ENCODE measurements around the gene KDELR3. TPM values are rescaled to one million over a fixed set of nuclear protein-coding genes. Genes with fewer than 3 reads are reported as not detected.

The KDELR3 gene
- total RNA-seq (2014; rRNA removed; shearing (Covaris generic)) = 61.9 and 64.9 TPM in 2 replicates
- 65.2 and 68.1 TPM in 2 replicates for polyA plus RNA-seq (2015; cell fraction: cytosol; rRNA removed)
- polyA plus RNA-seq (2015; cell fraction: nucleus; rRNA removed) = 10.5 and 12.4 TPM in 2 replicates

DNA sequence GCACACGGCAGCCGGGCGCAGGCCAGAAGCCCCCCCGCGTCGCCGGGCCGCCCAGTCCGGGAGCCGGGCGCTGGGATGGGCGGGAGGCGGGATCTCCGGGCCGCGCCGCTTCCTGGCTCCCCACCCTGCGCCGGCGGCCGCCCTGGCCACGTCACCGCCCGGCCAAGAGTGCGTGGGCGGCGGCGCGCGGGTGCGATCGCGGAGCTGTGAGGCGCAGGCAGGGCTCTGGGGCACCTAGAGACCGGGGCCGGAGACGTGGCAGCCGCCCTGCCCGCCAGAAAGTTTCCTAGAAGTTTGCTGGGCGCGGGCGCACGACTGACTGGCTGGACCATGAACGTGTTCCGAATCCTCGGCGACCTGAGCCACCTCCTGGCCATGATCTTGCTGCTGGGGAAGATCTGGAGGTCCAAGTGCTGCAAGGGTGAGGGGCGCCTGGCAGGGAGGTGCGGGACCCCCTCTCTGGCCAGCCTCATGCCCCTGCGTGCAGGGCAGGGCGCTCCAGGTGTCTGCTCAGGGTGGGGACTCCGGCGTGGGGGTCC is at the start of gene KDELR3:
Gene KDELR3 (plus strand): TSS at position 193 of the 539 bp plus-strand sequence. CDS start 138 bp downstream, at position 331.
- peak; percentile 54 for DNase-seq (ENCODE audit: low read depth, low spot score)

DNA sequence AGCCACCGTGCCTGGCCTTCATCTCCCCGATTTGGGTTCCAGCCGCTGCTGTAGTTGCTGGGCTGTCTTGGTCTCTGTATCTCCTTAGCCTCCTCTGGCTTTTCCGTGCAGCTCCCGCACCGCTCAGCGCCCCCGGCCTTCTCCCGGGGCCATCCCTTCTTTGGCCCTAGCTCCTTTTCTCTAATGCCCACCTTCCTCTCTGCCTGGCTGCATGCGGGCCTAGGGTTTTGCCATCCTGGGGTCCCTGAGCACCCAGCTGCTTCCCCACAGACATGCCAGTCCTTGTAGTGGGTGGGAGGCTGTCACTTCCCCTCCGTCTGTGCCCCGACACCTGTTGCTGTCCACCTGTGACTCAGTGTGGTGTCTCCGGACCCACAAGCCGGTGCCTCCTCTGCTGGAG is 49.3 kb upstream of the KDELR3 start:
- in situ Hi-C loops (cut with HindIII; ENCODE audit: low pct_unique_long_range_greater_than_20kb, low sequenced_read_pairs) = no loop called here
- DNase-seq (ENCODE audit: low read depth, low spot score) = no peak

More for the DNA sequence above, at the start of gene KDELR3:
- in situ Hi-C loops (cut with HindIII; ENCODE audit: low pct_unique_long_range_greater_than_20kb, low sequenced_read_pairs) = no loop called here

DNA sequence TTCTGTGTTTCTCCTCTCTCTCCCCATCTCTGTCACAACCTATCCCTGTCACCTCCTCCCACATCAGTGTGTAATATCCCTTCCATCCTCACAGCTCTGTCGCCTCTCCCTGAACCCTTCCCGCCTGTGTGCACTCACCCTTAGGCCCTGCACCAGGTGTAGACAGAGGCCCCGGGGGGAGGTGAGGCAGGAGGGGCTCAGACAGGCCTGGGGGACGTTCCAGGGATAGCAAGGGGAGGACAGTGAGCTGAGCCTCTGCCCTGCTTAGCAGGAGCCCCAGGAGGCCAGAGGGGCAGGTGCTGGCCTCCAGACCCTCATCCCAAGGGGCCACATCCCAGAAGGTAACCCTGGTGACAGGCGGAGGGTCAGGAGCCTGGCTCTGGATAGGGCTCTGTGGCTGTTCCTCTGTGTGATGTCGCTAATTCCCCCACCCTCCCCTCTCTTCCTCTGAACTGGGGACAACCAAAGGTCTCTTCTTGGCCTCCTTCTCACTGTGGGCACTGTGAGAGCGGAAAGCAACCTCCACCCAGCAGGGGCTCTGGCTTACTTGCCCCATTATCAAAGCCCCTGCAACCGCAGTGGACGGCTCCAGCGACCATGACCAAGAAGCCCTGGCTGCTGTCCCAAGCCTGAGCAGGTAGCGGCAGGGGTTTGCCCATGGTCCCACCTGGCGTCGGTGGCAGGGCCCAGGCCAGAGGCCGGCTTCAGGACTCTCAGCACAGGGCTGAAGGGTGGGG is 48.6 kb upstream of the KDELR3 start:
- in situ Hi-C loops (cut with HindIII; ENCODE audit: low pct_unique_long_range_greater_than_20kb, low sequenced_read_pairs) = no loop called here
- no peak for DNase-seq (ENCODE audit: low read depth, low spot score)

DNA sequence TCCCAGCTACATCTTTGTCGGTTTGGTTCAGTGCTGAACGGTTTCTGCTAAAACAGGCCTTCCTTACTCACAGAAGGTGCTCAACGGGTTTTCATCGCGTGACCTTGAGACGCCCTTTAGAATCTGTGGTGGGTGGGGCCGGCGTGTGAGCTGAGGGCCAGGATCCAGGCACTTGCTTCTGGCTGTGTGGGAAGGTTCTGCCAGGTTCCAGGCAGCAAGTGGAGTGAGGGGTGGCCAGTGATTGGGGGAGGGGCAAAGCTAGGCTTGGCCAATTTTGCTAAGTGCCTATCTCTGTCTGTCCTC is 48.1 kb upstream of the KDELR3 start:
- no peak for DNase-seq (ENCODE audit: low read depth, low spot score)
- in situ Hi-C loops (cut with HindIII; ENCODE audit: low pct_unique_long_range_greater_than_20kb, low sequenced_read_pairs) = no loop called here

DNA sequence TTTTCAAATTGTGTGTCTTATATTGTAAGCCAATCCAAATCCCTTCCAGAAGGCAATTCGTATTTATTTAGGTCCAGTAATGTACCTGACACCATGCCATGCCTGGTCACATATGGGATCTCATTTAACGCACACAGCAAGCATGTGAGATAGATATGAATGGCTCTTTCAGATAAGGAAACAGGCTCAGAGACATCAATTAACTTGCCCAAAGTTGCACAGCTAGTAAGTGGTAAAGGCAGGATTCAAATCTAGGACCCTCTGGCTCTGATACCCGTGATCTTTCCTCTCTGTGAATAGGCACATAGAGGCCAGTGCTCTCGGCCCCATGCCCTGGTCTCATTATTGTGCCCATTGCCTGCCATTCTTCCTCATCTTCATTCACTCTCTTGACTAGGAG is 47.2 kb upstream of the KDELR3 start:
- DNase-seq (ENCODE audit: low read depth, low spot score) = no peak
- in situ Hi-C loops (cut with HindIII; ENCODE audit: low pct_unique_long_range_greater_than_20kb, low sequenced_read_pairs) = no loop called here

DNA sequence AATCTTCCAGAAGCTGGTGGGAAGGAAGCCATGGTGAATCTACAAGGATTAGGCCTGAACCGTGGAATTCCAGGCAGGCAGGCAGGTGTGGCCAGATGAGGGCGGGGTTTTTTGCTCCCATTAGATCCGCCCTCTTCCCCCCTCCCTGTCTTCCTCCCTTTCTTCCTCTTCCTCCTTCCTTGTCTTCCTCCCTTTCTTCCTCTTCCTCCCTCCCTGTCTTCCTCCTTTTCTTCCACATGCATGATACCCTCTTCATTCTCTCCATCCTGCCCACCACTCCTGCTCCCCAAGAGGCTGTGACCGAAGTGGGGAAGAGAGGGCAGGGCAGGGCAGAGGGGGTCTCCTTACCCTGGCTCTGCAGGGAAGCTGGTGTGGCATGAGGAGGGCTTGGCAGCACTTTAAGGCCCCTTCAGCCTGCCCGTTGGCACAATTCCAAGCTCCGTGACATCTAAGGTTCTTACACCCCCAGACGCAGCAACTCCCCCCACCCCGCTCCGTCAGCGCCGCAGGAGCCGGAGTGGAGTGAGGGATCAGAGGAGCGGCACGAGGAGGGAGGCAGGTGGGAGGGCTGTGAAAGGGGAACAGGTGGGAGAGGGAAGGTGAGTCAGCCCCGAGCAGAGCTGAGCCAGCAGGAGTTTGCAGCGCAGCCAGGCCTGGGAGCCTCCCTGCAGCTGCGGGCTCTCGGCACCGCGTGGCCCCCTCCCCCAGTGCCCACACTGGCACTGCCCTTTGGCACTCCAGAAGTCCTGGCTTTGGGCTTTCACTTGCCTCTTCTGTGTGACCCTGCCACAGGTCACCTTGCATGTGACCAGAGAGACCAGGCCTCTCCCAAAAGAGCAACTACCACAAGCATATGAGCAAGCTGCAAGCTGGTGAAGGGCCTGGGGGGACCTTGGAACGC is 45.0 kb upstream of the KDELR3 start:
- in situ Hi-C loops (cut with HindIII; ENCODE audit: low pct_unique_long_range_greater_than_20kb, low sequenced_read_pairs) = no loop called here
- DNase-seq (ENCODE audit: low read depth, low spot score) = no peak

DNA sequence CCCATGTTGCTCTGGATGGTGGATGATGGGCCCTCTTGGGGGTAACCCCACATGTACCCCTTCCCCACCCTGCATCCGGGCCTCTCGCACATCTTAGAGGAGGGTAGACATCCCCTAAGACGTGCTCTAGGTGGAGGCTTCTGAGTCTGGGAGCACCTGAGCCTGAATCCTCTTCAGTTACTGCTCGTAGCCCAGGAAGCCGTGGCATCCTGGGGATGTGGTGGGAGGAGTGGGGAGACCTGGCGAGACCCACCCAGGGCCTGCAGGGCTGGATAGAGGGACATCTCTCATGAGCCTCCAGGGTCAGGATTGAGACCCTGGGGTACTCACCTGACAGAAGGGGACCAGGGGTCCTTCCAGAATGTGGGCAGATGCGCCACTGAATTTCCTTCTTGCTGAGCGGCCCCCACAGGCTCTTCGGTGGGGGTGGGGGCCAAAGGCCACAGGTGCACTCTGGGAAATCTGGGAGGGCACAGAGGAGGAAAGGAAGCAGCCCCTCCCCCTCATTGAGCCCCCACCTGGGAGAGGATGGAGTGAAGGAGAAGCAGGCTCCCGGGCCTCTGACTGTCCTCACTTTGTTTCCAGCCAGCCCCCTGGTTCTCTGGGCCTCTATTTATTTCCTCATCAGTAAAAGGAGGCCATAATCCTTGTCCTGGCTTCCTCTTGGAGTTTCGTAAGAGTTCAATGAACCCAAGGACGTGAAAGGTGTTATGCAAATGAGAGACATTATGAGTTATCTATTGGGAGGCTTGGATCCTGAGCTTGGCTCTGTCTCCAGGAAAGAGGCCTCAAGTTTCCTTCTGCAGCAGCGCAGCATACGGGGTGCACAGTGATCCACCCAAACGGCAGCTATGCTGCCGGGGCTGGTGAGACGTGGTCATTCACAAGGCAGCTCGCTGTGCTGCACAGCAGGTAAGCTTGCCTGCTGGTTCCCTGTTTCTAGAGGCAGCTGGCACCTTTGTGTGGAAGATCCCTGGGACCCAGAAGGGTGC is 44.1 kb upstream of the KDELR3 start:
- in situ Hi-C loops (cut with HindIII; ENCODE audit: low pct_unique_long_range_greater_than_20kb, low sequenced_read_pairs) = no loop called here
- DNase-seq (ENCODE audit: low read depth, low spot score) = no peak

DNA sequence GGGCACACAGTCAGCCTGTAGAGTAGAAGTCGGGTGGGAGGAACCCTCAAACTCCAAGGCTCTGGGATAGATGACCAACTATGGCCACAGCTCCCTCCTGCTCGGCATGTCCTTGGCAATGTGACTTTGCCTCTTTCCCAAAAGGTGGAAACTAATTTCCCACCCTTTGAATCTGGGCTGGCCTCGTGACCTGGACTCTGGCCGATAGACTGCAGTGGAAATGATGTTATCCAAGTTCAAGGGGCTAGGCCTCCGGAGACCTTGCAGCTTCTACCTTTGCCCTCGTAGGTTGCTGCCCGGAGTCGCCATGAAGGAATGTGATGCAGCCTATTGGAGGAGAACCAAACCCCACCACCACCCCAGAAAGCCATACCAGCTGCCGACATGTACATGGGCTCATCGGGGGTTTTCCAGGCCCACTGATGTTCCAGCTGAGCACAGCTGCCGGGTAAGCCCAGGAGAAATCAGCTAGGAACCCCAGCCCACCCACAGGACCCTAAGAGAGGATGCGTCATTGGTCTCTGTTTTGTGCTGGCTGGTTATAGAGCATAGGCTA is 43.3 kb upstream of the KDELR3 start:
- DNase-seq (ENCODE audit: low read depth, low spot score) = no peak
- in situ Hi-C loops (cut with HindIII; ENCODE audit: low pct_unique_long_range_greater_than_20kb, low sequenced_read_pairs) = no loop called here

DNA sequence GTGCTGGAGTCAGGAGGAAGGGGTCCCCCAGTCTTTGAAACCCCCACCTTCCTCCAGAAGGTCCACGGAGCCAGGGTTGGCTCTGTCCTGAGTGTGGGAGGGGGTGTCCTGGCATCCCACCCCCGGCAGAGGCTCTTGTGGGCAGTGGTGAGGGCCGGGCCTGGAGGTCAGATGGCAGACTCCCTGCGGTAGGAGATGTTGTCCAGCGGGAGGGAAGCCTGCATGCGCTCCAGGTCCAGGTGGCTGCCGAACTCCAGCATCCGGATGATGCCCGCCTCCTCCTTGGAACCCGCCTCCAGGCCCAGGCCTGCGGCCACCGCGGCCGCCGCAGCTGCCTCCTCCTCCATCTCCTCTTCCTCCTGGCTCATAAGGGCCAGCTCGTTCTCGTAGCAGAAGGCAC is 41.3 kb upstream of the KDELR3 start:
- in situ Hi-C loops (cut with HindIII; ENCODE audit: low pct_unique_long_range_greater_than_20kb, low sequenced_read_pairs) = no loop called here
- no peak for DNase-seq (ENCODE audit: low read depth, low spot score)

DNA sequence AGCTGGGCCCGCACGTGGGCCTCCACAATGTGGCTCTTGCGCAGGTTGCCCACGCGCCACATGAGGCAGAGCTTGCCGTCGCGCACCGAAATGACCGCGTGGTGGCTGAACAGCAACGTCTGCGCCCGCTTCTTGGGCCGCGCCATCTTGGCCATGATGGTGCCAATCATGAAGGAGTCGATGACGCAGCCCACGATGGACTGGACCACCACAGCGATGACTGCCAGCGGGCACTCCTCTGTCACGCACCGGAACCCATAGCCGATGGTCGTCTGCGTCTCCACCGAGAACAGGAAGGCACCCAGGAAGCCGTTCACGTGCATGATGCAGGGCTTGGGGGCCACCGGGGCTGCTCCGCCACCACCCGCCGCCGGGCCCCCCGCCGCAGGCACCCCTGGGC is 40.4 kb upstream of the KDELR3 start:
- DNase-seq (ENCODE audit: low read depth, low spot score) = no peak
- in situ Hi-C loops (cut with HindIII; ENCODE audit: low pct_unique_long_range_greater_than_20kb, low sequenced_read_pairs) = no loop called here

DNA sequence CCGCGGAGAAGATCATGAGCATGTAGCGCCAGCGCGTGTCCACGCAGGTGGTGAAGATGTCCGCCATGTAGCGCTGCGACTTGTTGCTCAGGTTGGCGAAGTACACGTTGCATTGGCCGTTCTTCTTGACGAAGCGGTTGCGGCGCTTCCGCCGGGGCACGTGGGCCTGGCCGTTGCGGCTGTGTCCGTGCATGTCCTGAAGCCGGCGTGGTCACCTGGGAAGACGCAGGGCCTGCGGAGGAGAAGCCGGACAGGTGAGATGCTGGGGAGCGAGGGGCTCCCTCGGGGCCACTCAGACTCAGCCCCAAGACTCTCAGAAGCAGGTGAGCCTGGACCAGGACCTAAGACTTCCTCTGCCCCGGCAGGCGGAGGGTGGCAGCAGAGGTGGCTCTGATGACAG is 40.0 kb upstream of the KDELR3 start:
- DNase-seq (ENCODE audit: low read depth, low spot score) = no peak
- in situ Hi-C loops (cut with HindIII; ENCODE audit: low pct_unique_long_range_greater_than_20kb, low sequenced_read_pairs) = no loop called here

DNA sequence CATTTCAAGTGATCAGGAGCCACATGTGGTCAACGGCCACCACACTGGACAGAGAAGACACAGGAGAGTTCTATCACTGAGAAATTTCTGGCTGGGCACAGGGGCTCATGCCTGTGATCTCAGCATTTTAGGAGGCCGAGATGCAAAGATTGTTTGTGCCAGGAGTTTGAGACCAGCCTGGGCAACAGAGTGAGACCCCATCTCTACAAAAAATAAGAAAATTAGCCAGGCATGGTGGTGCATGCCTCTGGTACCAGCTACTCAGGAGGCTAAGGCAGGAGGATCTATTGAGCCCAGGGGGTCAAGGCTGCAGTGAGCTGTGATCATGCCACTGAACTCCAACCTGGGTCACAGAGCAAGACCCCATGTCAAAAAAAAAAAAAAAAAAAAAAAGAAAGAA is 39.2 kb upstream of the KDELR3 start:
- no peak for DNase-seq (ENCODE audit: low read depth, low spot score)
- in situ Hi-C loops (cut with HindIII; ENCODE audit: low pct_unique_long_range_greater_than_20kb, low sequenced_read_pairs) = no loop called here

DNA sequence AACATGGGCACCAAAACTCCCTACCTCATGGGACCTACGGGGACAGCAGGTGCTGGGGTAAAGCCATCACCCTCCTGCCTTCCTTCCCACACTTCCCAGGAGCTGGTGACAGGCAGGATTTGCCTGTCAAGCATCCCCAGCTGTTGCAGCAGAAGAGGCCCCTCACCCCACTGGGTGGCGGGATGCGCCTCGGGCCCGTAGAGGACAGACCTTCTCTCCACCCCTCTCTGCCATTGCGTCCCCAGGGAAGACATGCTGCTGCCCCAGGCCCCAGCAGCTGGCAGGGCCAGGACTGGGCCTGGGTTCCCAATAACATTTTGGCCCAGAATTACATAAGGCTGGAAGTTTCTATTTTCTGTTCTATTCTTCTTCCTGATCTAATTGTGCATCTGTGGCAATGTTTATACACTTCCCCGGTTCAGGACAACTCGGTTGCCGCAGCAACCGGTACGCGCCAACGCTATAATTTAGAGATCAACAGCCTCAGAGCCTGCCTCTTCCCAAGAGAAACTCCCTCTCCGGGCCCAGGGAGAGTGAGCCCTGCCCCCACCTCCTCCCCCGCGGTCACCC is 38.3 kb upstream of the KDELR3 start:
- in situ Hi-C loops (cut with HindIII; ENCODE audit: low pct_unique_long_range_greater_than_20kb, low sequenced_read_pairs) = no loop called here
- DNase-seq (ENCODE audit: low read depth, low spot score) = no peak

DNA sequence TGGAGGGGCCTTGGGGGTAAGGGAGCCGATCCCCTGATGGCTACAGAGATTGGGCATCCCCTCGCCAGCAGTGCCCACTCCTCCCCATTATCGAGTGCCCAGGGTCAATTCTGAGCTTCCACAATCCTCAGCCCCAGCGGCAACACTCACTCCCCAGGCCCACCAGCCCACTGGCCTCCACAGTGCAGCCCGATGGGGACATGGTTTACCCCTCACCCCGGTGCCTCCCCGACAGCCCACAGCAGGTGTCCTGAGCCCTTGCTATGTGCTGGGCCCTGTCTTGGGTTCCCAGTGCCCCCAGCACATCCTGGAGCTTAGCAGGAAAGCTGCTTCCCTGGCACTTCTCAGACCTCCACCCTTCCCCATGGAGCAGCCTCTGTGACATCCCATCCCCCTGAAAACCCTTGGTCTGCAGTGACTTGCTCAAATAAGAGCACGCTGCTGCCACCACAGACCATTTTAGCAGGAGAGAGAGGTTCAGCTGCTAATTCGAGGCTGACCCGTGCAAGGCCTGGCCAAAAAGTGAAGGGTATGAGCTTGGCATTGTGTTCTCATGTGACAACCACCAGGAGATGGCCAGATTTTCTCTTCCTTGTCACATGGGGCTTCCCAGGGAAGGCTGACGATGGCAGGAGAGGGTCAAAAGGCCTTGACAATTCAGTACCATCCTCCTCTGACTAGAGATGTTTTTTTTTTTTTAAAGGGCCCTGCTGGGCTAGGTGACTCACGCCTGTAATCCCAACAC is 36.5 kb upstream of the KDELR3 start:
- peak; percentile 66 for DNase-seq (ENCODE audit: low read depth, low spot score)
- in situ Hi-C loops (cut with HindIII; ENCODE audit: low pct_unique_long_range_greater_than_20kb, low sequenced_read_pairs) = no loop called here

DNA sequence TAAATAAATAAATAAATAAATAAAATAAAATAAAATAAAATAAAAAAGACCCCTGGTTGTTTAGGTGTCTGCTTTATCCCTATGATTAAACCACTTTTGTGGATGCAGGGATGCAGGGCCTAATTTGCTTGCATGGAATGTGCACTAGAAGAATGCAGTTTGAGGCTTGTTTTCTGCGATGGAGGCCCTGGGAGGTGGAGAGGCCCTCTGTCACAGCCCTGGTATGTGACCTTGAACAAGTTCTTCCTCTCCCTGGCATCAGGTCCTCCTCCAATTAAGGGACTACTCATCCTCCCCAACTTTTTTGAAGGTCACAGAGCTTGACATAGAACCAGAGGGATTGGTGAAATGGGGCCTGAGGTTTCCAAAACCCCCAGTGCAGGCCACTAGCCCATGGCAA is 35.6 kb upstream of the KDELR3 start:
- in situ Hi-C loops (cut with HindIII; ENCODE audit: low pct_unique_long_range_greater_than_20kb, low sequenced_read_pairs) = no loop called here
- DNase-seq (ENCODE audit: low read depth, low spot score) = no peak

DNA sequence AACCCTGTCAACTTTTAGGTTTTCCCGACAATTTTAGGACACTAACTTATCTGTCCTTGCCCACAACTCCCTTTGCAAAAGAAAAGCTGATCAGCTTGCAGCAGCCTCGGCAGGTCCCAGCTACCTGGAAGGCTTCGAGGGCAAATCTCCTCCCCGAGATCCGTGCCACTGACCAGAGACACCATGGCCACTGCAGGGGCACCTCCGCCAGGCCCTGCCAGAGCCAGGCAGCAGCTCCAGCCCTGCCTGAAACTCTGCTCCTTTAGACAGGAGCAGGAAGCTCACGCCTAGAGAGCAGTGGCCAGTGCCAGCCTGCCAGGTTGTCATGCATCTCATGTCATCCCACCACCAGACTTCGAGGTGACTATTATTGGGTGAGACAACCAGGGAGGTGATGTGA is 34.0 kb upstream of the KDELR3 start:
- no peak for DNase-seq (ENCODE audit: low read depth, low spot score)
- in situ Hi-C loops (cut with HindIII; ENCODE audit: low pct_unique_long_range_greater_than_20kb, low sequenced_read_pairs) = no loop called here

Measured in SK-MEL-5 (cell line).